ENCODE measurements around the gene RP2. TPM values are rescaled to one million over a fixed set of nuclear protein-coding genes. Genes with fewer than 3 reads are reported as not detected.

Gene RP2
- total RNA-seq, 1 experiment from 2014 or later, result 5.1 TPM

GRCh38 chrX:46910415-46910814, 73.6 kb downstream of the RP2 start:
- H3K14ac ChIP-seq (ENCODE audit: insufficient read depth, low read length), result no peak overlapping the region
- no peak overlapping the region for H4K91ac ChIP-seq (ENCODE audit: insufficient read length, low read depth, low read length)
- H3K79me2 ChIP-seq (ENCODE audit: insufficient read depth, low read length), result peaks cover 6% of the 10 kb centered on the region; the same call in 1 of the 2 replicates
- H3K27me3 Mint-ChIP-seq (ENCODE audit: low read depth), result peaks cover 4% of the 10 kb centered on the region; the same call in 1 of the 2 replicates
- no peak overlapping the region for H2BK12ac ChIP-seq (ENCODE audit: insufficient read length, low read depth, low read length)
- H2AK5ac ChIP-seq (ENCODE audit: insufficient read length, low read length), result no peak overlapping the region
- H3K23ac ChIP-seq (ENCODE audit: insufficient read length, low read depth, low read length), result no peak overlapping the region
- no peak for DNase-seq
- no peak overlapping the region for H2BK5ac ChIP-seq (ENCODE audit: insufficient read length, low read length)
- peaks cover 10% of the 10 kb centered on the region for H3K9me3 ChIP-seq (ENCODE audit: control insufficient read depth, low read depth, low read length)
- H2BK15ac ChIP-seq (ENCODE audit: low read depth, low read length), result no peak overlapping the region
- H2BK120ac ChIP-seq (ENCODE audit: low read depth, low read length, poor library complexity, severe bottlenecking), result no peak overlapping the region
- H3K4me3 Mint-ChIP-seq, result no peak overlapping the region
- H3K27ac ChIP-seq (ENCODE audit: insufficient read length, low read depth, low read length), result no peak overlapping the region
- H3K4me2 ChIP-seq (ENCODE audit: insufficient read depth, insufficient read length, low read length), result no peak overlapping the region
- WGBS (ENCODE audit: extremely low coverage, insufficient read length, low lambda C conversion rate), result no CpG with 5 or more reads among the region's 3 CpGs
- H3K27me3 ChIP-seq (ENCODE audit: insufficient read depth, low read length), result no peaks in the 10 kb centered on the region
- H3K18ac ChIP-seq (ENCODE audit: insufficient read length, low read depth, low read length), result no peak overlapping the region
- H3K4me1 Mint-ChIP-seq, result peaks cover 9 to 13% of the 10 kb centered on the region in 2 experiments
- no peak overlapping the region for H3K9ac ChIP-seq (ENCODE audit: extremely low read depth, insufficient read length, low read length)
- no peak overlapping the region for H3K56ac ChIP-seq (ENCODE audit: insufficient read length, low read depth, low read length)
- H3T11ph ChIP-seq (ENCODE audit: low read length), result no peak overlapping the region
- H4K5ac ChIP-seq (ENCODE audit: insufficient read length, low read depth, low read length), result no peak overlapping the region
- no peak overlapping the region for H3K27ac Mint-ChIP-seq
- no peaks in the 10 kb centered on the region for H3K4me1 ChIP-seq (ENCODE audit: insufficient read depth, low read length)
- H4K8ac ChIP-seq (replicated peaks; ENCODE audit: insufficient read length, low read depth, low read length), result no peak overlapping the region
- H3K79me1 ChIP-seq (ENCODE audit: insufficient read depth, low read depth, low read length, poor library complexity, severe bottlenecking), result peaks cover 3% of the 10 kb centered on the region
- H2AFZ ChIP-seq (ENCODE audit: low read length), result no peak overlapping the region
- no peak overlapping the region for H2BK20ac ChIP-seq (ENCODE audit: low read depth, low read length, poor library complexity, severe bottlenecking)
- peaks cover 54 to 65% of the 10 kb centered on the region in 2 experiments for H3K9me3 Mint-ChIP-seq
- no peak for TF ChIP-seq CTCF (conservative IDR thresholded peaks at IDR 0.05)
- H3K4ac ChIP-seq (ENCODE audit: low read depth, low read length), result no peak overlapping the region
- H4K20me1 ChIP-seq (ENCODE audit: control insufficient read depth, insufficient read depth, insufficient read length), result no peaks in the 10 kb centered on the region
- H3K23me2 ChIP-seq (ENCODE audit: insufficient read length, low read depth, low read length, poor library complexity, severe bottlenecking), result peaks cover 8% of the 10 kb centered on the region
- H3K36me3 Mint-ChIP-seq (ENCODE audit: insufficient read depth in 1 of 3, low read depth in 3 of 3), result peaks cover 0 to 5% (median 5%) of the 10 kb centered on the region in 3 experiments; a peak in 2 of 7 replicates

Measured in H9 (cell line).